Activated CD8-positive, alpha-beta memory T cell treated with anti-CD3 and anti-CD28 coated beads, Interleukin-2, amount 50 U/mL, for 24 hours (primary cell): ENCODE measurements around the gene LSR.
"Not testable (repeated sequence)": the region's sequence is repeated elsewhere in the genome, so short reads cannot be mapped to it uniquely, and the experiment has no call there.

Experiments
- DNase-seq: peaks from one replicate; pipeline ENCODE4 v3.0.0-alpha.2; 2020; ENCODE audit errors: extremely low read depth

LSR gene

DNA sequence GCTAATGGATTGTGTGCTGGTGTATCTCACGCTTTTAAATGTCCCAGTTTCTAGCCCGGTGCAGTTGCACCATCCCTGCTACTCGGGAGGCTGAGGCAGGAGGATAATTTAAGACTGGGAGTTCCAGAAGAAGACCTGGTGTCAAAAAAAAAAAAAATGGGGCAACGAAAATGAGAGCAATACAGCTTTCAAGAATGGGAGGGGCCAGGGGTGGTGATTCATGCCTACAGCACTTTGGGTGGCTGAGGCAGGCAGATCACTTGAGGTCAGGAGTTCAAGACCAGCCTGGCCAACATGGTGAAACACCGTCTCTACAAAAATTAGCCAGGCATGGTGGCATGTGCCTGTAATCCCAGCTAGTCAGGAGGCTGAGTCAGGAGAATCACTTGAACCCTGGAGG, 37.3 kb downstream of the LSR start:
- DNase-seq: not testable (repeated sequence)

- no peak for DNase-seq
Observed at GRCh38 chr19:35287713-35288112, 38.9 kb downstream of the LSR start.

DNA sequence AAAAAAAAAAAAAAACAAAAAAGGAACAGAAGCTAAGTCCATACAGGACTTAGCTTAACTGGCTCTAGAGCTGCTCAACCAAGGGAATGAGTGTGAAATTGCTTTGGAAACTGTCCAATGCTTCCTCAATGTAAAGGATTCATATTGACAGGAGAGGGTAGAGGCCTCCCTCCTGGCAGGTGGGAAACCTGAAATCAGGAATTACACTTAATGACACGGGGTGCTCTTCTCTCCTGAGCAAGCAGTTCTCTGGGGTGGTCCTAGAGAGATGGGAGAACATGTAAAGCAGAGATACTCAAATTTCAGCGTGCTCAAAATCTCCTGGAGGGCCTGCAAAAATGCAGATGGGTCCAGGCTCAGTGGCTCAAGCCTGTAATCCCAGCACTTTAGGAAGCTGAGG, 39.5 kb downstream of the LSR start:
- DNase-seq: no peak

DNA sequence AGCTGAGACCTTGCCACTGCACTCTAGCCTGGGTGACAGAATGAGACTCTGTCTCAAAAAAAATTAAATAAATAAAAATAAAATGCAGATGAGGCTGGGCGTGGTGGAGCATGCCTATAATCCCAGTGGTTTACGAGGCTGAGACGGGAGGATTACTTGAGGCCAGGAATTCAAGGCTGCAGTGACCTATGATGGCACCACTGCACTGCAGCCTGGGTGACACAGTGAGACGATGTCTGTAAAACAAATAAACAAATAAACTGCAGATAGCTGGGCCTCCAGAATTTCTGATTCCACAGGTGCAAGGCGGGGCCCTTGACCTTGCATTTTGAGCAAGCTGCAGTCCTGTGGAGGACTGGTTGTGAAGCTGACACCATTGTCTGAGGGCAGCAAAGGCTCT, 40.1 kb downstream of the LSR start:
- DNase-seq: no peak

DNA sequence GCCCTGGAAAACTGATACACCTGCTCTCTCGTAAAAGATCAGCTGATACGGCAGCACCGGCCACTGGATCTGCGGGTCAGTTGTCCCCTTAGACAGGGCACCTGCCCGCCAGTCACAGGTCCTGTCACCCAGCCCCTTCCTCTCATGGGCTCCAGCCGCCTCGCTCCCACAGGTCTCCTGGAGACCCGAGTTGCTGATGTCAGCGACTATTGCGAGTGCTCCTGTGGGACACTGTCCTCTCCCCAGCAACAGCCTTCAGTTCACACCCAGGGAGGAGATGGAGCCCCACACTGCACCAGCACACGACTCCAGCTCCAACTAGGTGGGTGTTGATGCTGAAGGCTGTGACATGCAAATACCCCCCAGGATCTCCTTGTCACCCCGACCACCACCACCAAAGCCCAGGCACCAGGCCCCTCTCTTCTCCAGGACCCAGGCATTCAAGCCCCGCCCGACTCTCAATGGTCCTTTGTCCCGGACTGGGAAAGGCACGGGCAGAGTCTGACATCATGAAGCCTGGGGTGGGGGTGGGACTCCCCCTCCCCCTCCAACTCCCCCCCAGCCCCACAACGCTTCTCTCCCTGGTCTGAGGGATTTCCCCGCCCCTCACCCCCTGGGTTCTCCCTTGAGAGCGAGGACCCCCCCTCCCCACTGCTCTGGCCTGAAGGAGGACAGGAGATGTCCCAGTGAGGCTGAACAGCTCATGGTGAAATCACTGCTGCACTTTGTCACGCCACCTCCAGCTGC, 41.8 kb downstream of the LSR start:
- no peak for DNase-seq

DNA sequence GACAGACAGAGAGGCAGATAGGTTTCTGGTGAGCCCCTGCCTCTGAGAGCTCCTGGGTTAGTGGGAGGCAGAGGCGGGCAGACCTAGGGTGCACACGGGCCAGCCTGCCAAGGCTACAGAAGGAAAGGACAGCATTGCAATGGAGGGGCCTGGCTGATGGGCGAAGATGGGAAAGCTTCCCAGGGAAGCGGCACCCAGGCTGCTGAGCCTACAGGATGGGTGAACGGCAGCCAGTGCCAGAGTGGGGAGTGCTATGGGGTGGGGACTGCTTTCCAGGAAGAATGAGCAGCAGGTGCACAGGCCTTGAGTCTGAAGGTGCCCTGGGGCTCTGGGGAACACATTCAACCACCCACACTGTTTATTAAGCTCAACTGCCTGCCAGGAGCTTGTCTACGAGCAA, 42.5 kb downstream of the LSR start:
- no peak for DNase-seq

- DNase-seq: no peak
Observed at GRCh38 chr19:35291916-35292315, 43.1 kb downstream of the LSR start, which contains the start of gene MAG. Gene MAG, plus strand, starts transcription at chr19:35292161. Its CDS starts 3,248 bp downstream, at chr19:35295409.

DNA sequence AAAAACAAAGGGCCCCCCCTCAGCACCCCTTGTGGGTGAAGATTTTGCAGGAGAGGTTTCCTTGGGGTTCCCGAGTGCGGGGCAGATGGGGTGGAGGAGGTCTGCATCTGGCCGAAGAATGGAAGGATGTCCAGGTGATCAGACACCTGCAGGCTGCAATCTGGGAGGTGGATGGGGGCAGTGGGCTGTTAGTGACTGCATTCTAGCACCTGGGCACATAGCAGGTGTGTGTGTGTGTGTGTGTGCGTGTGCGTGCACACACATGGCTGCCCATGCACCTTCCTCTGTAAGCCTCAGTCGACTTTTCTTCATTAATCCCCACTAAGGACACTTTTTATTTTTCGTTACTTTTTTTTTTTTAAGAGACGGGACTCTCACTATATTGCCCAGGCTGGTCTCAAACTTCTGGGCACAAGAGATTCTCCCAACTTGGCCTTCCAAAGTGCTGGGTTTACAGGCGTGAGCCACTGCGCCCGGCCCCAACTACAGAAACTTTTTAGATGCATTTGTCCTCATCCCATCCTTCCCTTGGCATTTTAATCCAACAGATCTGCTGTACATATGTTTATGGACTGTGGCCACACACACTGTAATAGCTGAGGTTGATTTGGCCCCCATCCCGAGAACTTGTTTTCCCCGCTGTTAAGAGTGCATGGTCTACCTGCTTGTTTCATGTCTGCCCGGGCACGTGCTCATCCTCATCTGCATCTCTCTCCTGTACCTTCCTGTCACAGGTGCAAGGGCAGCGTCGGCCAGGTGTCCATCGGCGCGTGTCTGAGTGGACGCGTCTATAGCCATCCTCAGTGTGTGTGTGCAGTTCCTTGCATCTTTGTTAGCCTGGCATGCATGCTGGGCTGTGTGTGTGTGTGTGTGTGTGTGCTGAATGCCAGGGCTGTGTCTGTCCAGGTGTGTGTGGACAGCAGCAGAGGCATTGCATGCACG, 43.9 kb downstream of the LSR start:
- no peak for DNase-seq

DNA sequence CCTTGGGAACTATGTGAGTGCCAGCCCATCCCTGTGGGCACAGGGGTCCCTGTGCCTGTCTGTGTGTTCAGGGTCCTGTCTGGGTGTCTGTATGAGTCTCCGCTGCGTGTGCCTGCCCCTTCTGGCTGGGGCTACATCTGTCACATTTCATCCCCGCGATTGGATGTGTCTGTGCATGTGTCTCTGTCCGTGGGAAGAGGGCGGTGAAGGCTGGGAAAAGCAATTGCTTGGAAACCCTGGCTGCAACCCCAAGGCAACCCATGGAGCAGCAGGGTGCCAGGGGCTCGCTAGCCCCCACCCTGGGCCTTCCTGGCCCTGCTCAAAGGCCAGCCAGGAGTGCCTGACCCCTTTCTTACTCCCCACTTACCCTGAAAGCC, 44.5 kb downstream of the LSR start:
- no peak for DNase-seq

DNA sequence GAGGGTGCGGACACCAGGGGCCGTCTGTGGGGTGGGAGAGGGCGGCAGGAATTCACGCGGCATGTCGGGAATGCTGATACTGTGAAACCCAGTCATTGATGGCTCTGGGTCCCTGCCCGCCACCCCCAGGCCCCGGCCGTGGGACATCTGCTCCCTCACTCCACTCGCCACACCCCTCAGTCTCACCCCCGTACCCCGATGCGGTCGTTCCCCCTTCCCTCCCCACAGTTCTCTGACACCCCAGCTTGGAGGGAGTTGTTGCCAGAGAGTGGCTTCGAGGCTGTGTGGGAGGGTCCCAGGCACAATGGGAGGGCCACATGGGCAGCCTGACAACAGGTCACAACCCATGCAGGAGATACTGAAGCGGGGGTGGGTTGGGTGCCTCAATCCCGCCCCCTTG, 45.0 kb downstream of the LSR start:
- no peak for DNase-seq

- DNase-seq: no peak
Observed at GRCh38 chr19:35294328-35294727, 45.5 kb downstream of the LSR start.

DNA sequence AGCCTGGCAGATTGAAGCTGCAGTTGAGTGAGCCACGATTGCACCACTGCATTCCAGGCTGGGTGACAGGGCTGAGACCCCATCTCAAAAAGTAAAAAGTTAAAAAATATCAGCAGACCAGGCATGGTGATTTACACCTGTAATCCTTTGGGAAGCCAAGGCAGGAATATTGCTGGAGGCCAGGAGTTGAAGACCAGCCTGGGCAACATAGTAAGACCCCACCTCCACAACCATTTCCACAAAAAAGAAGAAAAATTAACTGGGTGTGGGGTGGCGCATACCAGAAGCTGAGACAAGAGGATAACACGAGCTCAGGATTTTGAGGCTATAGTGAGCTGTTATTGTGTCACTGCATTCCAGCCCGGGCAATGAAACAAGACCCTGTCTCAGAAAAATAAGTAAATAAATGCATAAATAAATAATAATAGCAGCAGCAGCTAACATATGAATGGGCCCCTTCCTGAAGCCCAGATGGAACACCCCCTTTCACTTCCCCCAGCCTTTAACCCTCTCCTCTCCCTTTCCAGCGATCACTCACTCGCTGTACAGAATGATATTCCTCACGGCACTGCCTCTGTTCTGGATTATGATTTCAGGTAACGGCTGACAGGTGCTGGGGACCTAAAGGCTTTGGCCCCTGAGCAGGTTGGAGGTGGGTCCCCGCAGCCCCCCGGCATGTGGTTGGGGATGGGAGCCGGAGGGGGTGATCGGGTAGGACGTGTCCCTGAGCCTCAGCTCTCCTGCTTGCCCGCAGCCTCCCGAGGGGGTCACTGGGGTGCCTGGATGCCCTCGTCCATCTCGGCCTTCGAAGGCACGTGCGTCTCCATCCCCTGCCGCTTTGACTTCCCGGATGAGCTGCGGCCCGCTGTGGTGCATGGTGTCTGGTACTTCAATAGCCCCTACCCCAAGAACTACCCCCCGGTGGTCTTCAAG, 46.3 kb downstream of the LSR start:
- no peak for DNase-seq

GRCh38 chr19:35295792-35296462, 47.1 kb downstream of the LSR start:
- no peak for DNase-seq

- DNase-seq: no peak
Observed at GRCh38 chr19:35296644-35297514, 48.1 kb downstream of the LSR start.

- no peak for DNase-seq
Observed at GRCh38 chr19:35297515-35297848, 48.7 kb downstream of the LSR start.

DNA sequence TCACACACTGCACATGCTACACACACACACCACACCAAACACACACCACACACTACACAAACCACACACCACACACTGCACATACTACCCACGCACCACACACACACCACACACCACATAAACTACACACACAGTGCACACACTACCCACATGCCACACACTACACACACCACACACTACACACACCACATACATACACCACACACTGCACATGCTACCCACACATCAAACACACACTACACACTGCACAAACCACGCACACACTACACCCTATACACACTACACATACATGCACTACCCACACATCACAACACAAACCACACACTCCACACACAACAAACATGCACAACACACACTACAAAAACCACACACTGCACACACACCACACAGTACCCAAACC, 49.1 kb downstream of the LSR start:
- no peak for DNase-seq

GRCh38 chr19:35298561-35298972, 49.8 kb downstream of the LSR start:
- no peak for DNase-seq

DNA sequence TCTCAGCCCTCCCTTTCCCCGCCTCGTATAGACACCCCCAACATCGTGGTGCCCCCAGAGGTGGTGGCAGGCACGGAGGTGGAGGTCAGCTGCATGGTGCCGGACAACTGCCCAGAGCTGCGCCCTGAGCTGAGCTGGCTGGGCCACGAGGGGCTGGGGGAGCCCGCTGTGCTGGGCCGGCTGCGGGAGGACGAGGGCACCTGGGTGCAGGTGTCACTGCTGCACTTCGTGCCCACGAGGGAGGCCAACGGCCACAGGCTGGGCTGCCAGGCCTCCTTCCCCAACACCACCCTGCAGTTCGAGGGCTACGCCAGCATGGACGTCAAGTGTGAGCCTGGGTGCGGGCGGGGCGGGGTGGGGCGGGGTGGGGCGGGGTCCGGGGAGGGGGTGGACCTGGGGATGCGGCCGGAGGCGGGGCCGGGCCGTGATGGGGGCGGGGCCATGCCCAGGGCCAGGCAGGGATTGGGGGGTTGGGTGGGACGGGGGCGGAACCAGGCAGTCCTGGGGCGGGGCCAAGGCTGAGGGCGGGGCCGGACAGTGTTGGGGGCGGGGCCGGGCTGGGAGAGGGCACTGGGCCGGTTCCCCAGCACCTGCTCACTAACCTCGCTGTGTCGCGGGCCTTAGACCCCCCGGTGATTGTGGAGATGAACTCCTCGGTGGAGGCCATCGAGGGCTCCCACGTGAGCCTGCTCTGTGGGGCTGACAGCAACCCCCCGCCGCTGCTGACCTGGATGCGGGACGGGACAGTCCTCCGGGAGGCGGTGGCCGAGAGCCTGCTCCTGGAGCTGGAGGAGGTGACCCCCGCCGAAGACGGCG, 50.9 kb downstream of the LSR start:
- no peak for DNase-seq

GRCh38 chr19:35300339-35300649, 51.5 kb downstream of the LSR start:
- no peak for DNase-seq

DNA sequence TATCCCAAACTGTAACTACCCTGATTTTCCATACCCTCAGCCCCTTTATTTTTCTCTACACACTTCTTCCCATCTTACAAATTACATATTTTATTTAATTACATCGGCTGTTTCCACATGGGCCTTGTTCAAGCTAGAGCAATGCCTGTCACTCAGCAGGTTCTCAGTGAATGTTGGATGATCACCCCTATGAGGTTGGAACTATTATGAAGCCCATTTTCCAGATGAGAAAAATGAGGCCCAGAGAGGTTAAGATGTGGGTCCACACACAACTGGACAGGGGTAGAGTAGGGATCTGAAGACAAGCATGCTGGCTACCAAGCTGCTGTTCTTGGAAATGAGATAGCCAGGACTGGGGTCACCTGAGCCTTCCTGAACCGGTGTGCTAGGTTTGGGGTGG, 53.2 kb downstream of the LSR start:
- DNase-seq: no peak
